Stimulated activated CD8-positive, alpha-beta memory T cell treated with anti-CD3 and anti-CD28 coated beads, Interleukin-12 subunit alpha, Interleukin-12 subunit beta, amount 100 ng/mL, for 24 hours (primary cell): Measurements from ENCODE around the gene ZC3H18.

ENCODE experiments used
- DNase-seq: peaks from one replicate; pipeline ENCODE4 v3.0.0-alpha.2; 2020; ENCODE audit errors: extremely low read depth

The ZC3H18 gene

DNA sequence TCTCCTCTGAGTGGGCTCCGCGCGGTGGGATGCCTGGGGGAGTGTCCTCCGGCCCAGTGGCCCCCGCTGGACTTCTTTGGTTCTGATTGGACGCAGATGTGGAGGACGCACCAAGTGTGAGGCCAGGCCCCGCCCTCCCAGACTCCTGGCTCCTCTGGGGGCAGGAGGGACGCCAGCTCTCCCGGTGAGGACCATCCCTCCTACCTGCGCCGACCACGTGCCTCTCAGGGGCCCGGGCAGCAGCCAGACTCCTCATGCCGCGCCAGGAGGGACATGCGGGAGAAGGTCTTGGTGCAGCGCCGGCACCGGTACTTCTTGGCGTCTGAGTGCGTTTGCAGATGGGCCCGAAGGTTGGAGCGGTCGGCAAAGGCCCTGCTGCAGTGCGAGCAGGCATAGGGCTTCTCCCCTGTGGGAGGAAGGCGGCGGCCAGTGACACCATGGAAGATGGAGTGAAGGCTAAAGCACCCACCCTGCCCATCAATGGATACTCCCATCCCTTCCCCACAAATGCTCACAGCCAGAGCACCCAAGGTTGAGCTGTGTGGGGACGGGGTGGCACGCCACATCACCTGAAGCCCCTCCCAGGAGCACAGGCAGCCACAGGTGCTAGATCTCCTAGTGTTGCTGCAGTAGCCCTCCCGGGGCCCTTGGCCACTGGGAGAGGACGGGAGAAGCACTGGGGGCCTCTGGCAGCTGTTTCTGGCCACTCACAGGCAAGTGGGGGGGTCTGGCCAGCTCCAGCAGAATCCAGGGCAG, 108.2 kb downstream of the ZC3H18 start:
- no peak for DNase-seq

DNA sequence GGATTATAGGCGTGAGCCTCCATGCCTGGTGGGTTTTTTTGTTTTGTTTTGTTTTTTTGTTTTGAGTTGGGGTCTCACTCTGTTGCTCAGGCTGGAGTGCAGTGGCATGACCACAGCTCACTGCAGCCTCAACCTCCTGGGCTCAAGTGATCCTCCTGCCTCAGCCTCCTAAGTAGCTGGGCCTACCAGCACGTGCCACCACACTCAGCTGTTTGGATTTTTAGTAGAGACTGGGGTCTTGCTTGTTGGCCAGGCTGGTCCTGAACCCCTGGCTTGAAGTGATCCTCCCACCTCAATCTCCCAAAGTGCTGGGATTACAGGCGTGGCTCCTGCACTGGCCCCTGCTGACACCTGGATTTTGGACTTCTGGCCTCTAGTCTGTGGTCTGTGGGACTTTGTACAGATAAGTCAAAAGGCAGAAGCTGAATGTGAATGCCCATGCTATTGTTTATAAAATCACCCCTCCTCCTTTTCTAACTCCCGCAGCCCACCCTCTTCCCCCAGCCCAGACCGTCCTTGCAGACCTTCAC, 110.4 kb downstream of the ZC3H18 start:
- no peak for DNase-seq

DNA sequence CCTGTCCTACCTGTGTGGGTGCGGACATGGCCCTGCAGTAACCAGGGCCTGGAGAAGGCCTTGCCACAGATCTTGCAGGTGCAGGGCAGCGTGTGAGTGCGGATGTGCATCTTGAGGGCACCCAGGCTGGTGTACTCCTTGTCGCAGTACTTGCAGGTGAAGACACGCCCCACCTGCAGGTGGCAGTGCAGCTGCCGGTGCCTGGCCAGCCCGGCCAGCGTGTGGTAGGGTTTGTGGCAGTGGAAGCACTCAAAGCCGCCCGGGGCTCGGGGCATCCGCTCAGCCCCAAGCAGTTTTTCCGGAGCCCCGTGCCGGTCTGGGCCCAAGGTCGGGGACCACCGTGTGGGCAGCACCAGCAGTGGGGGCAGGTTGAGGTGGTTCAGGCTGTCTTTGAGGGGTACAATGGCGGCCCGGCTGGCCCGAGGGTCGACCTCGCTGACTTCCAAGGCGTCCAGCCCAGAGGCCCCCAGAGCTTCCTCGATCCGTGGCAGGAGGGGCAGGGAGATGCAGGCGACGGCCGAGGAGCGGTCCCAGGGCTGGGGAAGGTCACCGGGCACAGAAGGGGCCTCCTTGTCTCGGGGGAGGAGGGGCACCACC, 111.0 kb downstream of the ZC3H18 start:
- no peak for DNase-seq
